ENCODE data around the gene COPE. TPM values are rescaled to one million over a fixed set of nuclear protein-coding genes. Genes with fewer than 3 reads are reported as not detected.

The COPE gene
- total RNA-seq, 1 donor from 2014 or later, result 171 TPM

DNA sequence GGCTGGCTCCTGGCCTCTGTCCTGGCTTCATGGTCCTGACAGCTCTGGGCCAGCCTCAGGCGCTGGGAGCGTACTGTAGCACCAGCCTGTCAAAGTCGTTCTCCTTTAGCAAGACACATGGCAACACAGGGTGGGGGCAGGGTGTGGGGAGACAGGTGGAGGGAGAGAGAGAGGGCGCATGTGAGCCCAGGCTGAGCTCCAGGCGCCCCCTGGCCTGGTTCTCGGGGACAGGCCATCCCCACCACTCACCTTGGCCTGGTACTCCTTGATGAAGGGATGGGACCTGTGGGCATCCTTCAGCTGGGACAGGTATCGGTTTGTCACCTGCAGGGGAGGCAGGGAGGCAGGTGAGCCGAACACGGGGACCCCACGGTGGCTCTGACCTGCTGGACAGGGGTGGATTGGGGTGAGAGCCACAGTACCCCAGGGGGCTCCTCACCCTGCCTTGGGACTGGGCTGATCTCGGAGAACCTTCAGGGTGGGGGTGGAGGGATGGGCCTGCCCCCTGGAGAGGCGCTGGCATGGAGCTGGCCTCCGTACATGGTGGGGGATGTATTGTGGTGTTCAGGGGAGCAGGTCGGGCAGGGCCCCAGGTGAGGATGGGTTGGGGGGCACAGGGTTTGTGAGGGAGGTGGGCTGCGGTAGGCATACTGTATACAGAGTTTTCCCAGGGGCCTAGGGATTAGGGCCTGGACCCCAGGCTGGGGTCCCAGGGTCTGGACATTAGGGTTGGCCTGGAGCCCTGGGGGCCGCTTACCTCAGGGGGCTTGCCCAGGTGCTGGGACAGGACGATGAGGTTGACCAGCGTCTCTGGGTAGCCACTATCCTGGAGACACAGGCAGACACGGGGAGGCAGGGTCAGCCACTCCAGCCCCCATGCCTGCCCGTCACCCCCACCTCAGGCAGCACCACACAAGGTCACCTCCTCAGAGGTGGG lies 19.3 kb downstream of the COPE start:
- no peak overlapping the region for H3K4me3 Mint-ChIP-seq

DNA sequence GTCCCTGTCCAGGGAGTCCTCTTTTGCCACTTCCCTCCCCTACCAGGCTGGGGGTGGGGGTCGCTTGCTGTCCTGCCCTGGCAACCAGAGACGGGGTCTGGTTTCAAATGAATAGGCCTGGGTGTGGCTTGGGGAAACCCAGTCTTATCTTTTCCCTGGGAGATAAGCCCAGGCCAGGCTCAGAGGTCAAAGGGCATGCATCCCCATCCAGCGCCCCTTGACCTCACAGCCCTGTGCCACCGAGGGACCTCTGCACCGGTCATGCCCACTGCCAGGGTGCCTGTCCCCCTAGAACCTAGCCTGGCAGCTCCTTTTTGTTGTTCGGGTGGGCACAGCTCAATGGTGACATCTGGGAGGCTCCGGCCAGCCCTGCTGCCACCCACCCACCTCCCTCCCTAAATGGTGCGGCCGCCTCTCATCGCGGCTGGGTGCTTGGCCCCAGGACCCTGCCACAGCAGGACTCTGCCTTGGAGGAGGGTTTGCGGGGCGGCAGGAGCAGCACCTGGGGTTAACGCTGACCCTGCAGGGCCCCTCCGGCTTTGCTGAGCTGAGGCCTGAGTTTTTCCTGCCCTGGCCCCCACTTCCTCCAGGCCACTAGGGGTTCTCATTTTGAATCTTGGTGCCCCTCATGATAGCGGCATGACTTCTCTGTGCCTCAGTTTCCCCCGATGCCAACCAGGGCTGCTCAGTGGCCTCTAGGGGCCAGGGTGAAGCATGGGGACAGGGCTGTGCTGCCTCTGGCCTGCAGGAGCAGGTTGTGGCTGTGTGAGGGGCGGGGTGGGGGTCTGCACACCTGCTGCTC lies 20.4 kb downstream of the COPE start:
- H3K36me3 Mint-ChIP-seq, result no peaks in the 10 kb centered on the region
- H3K4me1 Mint-ChIP-seq (ENCODE audit: unreplicated experiment), result peaks cover 5% of the 10 kb centered on the region
- DNase-seq (ENCODE audit: extremely low spot score, unreplicated experiment), result no peak
- TF ChIP-seq, protein P1, sequence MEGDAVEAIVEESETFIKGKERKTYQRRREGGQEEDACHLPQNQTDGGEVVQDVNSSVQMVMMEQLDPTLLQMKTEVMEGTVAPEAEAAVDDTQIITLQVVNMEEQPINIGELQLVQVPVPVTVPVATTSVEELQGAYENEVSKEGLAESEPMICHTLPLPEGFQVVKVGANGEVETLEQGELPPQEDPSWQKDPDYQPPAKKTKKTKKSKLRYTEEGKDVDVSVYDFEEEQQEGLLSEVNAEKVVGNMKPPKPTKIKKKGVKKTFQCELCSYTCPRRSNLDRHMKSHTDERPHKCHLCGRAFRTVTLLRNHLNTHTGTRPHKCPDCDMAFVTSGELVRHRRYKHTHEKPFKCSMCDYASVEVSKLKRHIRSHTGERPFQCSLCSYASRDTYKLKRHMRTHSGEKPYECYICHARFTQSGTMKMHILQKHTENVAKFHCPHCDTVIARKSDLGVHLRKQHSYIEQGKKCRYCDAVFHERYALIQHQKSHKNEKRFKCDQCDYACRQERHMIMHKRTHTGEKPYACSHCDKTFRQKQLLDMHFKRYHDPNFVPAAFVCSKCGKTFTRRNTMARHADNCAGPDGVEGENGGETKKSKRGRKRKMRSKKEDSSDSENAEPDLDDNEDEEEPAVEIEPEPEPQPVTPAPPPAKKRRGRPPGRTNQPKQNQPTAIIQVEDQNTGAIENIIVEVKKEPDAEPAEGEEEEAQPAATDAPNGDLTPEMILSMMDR (conservative IDR thresholded peaks at IDR 0.05), result no peak
- no peak overlapping the region for H3K4me3 Mint-ChIP-seq
- peaks cover 6% of the 10 kb centered on the region for H3K27me3 Mint-ChIP-seq
- no peak overlapping the region for H3K27ac Mint-ChIP-seq
- H3K9me3 Mint-ChIP-seq, result no peaks in the 10 kb centered on the region

More for the DNA sequence above, 19.3 kb downstream of the COPE start:
- peak; percentile 66 for DNase-seq (ENCODE audit: extremely low spot score, unreplicated experiment)
- Mint-ChIP-seq H3K9me3 (no peaks in the 10 kb centered on the region), H3K4me1 (ENCODE audit: unreplicated experiment) (peaks cover 5% of the 10 kb centered on the region), H3K27me3 (peaks cover 6% of the 10 kb centered on the region), H3K27ac (no peak overlapping the region), H3K36me3 (no peaks in the 10 kb centered on the region)
- TF ChIP-seq, protein P1 (conservative IDR thresholded peaks at IDR 0.05), result no peak

DNA sequence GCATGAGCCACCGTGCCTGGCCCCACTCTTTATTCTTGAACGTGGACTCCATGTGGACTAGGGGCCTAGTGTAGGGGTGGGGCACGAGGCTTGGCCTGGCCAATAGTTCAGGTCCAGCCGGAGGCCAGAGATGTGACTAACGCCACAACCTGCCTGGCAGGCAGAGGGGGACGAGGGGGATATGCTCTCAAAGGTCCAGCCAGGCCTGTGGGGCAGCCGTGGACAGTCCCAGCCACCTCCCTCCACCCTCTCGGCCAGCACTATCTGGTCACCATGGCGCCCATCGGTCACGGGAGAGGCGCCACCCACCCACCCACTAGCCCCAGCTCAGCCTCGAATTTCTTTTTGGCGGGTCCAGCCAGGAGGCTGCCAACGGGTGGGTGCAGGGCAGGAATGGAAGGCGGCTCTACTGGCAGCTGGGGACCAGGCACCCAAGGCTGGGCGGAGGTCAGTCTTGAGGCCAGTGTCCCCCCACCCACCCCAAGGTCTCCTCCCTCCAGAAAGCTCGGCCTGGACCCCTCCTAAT lies 21.0 kb downstream of the COPE start:
- Mint-ChIP-seq H3K36me3 (no peaks in the 10 kb centered on the region), H3K4me3 (peak overlapping the region; percentile 89)
- TF ChIP-seq, protein P1 (conservative IDR thresholded peaks at IDR 0.05), result no peak

DNA sequence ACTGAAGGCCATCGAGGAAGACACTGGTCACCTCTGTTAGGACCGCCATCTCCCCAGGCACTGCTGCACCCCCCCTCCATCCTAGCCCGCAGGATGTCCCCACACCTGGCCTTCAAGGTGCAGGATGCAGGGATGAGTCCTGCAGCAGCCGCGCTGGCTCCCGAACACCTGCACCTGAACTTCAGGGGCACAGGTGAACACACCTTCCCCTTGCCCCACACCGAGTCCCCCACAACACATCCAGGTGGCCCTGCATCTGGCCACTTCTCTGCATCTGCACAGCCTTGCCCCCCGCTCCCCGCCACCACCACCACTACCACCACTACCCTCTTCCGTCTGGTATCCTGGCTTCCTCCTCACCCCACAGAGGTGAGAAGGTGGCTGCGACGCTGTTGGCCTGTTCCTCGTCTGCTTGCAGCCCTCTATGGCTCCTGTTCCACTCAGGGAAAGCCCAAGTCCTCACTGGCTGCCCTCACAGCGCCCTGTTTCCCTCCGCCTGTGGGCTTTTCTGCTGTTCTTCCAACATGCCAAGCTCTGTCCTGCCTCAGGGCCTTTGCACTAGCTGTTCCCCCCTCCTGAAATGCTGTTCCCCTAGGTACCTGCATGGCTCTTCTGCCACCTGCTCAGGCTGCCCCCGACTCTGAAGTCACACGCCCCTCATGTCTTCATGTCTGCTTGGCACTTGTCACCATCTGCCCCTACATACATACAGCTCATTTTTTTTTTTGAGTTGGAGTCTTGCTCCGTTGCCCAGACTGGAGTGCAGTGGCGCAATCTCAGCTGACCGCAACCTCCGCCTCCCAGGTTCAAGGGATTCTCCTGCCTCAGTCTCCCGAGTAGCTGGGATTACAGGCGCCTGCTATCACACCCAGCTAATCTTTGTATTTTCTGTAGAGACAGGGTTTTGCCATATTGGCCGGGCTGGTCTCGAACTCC lies 21.8 kb downstream of the COPE start:
- TF ChIP-seq, protein P1 (conservative IDR thresholded peaks at IDR 0.05), result no peak
- H3K27ac Mint-ChIP-seq, result peak overlapping the region; percentile 39

More for the DNA sequence above, 21.0 kb downstream of the COPE start:
- peaks cover 5% of the 10 kb centered on the region for H3K4me1 Mint-ChIP-seq (ENCODE audit: unreplicated experiment)
- peaks cover 6% of the 10 kb centered on the region for H3K27me3 Mint-ChIP-seq
- H3K9me3 Mint-ChIP-seq, result no peaks in the 10 kb centered on the region
- no peak for DNase-seq (ENCODE audit: extremely low spot score, unreplicated experiment)
- no peak overlapping the region for H3K27ac Mint-ChIP-seq

More for the DNA sequence above, 21.8 kb downstream of the COPE start:
- peaks cover 5% of the 10 kb centered on the region for H3K4me1 Mint-ChIP-seq (ENCODE audit: unreplicated experiment)
- H3K27me3 Mint-ChIP-seq, result peaks cover 6% of the 10 kb centered on the region
- peak overlapping the region; percentile 89 for H3K4me3 Mint-ChIP-seq
- no peaks in the 10 kb centered on the region for H3K36me3 Mint-ChIP-seq
- no peak for DNase-seq (ENCODE audit: extremely low spot score, unreplicated experiment)
- no peaks in the 10 kb centered on the region for H3K9me3 Mint-ChIP-seq
